ENCODE results near the gene POLD1.
"Not testable (repeated sequence)": the region's sequence is repeated elsewhere in the genome, so short reads cannot be mapped to it uniquely, and the experiment has no call there.

The POLD1 gene

GRCh38 chr19:50435627-50436026 is 51.5 kb downstream of the POLD1 start:
- DNase-seq (ENCODE audit: low read depth): no peak

GRCh38 chr19:50437862-50438449 is 53.8 kb downstream of the POLD1 start:
- DNase-seq (ENCODE audit: low read depth): no peak

- not testable (repeated sequence) for DNase-seq (ENCODE audit: low read depth)
These were observed 55.0 kb downstream of the POLD1 start for GRCh38 chr19:50439130-50439529.

DNA sequence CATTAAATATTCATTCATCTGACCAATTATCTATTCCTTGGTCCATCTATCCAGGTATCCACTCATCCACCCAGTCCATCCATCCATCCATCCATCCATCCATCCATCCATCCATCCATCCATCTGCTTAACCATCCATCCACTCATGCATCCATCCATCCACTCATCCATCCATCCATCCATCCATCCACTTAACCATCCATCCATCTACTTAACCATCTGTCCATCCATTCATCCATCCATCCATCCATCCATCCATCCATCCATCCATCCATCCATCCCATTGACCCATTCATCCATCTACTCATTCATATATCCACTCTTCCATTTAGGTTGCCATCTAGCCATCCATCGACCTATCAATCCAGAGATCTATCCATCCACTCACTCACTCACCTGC is 59.9 kb downstream of the POLD1 start:
- no peak for DNase-seq (ENCODE audit: low read depth)

GRCh38 chr19:50447053-50447452 is 62.9 kb downstream of the POLD1 start:
- no peak for DNase-seq (ENCODE audit: low read depth)

DNA sequence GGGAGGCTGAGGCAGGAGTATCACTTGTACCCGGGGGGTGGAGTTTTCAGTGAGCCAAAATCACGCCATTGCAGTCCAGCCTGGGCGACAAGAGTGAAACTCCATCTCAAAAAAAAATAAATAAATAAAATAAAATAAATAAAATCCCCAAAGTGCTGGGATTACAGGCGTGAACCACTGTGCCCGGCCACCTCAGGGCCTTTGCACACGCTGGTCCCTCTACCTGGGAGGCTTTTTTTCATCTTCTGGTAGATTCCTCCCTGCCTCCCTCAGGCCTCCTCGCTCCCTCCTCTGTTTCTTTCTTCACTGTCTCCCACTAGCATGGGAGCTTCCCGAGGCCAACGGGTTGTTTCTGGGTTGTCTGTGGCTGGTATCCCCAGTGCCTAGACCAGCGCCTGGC is 63.6 kb downstream of the POLD1 start:
- no peak for DNase-seq (ENCODE audit: low read depth)

- DNase-seq (ENCODE audit: low read depth): peak; percentile 9
These were observed 65.2 kb downstream of the POLD1 start for GRCh38 chr19:50449236-50449899.

GRCh38 chr19:50450369-50451222 is 66.4 kb downstream of the POLD1 start:
- no peak for DNase-seq (ENCODE audit: low read depth)

DNA sequence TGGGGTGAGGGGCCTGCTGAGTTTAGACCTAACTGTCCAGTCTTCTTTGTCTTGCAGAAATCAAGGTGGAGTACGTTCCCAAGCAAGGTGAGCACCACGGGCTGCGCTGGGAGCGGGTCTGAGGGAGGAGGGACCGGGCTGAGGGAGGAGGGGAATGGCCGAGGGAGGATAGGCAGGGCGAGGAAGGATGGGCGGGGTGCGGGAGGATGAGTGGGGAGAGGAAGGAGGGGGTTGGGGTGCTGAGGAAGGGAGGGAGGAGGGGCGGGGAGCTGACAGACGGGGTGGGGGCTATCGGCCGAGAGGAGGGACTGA is 67.0 kb downstream of the POLD1 start:
- no peak for DNase-seq (ENCODE audit: low read depth)

DNA sequence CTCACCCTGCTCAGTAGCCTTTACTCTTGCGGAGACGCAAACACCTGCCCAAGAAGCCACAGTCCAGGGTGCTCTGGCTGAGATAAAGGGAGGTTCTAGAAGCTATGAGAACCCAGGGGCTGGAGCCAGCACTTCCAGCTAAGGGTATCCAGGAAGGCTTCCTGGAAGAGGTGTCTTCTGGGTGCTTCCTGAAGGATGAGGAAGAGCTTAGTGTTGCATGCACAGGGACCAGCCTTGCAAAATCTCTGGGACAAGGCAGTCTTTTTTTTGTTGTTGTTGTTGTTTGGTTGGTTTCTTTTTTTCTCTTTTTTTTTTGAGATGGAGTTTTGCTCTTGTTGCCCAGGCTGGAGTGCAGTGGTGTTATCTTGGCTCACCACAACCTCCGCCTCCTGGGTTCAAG is 69.1 kb downstream of the POLD1 start:
- no peak for DNase-seq (ENCODE audit: low read depth)

GRCh38 chr19:50455992-50456391 is 71.8 kb downstream of the POLD1 start:
- no peak for DNase-seq (ENCODE audit: low read depth)

- DNase-seq (ENCODE audit: low read depth): no peak
These were observed 73.2 kb downstream of the POLD1 start for GRCh38 chr19:50457300-50457699.

DNA sequence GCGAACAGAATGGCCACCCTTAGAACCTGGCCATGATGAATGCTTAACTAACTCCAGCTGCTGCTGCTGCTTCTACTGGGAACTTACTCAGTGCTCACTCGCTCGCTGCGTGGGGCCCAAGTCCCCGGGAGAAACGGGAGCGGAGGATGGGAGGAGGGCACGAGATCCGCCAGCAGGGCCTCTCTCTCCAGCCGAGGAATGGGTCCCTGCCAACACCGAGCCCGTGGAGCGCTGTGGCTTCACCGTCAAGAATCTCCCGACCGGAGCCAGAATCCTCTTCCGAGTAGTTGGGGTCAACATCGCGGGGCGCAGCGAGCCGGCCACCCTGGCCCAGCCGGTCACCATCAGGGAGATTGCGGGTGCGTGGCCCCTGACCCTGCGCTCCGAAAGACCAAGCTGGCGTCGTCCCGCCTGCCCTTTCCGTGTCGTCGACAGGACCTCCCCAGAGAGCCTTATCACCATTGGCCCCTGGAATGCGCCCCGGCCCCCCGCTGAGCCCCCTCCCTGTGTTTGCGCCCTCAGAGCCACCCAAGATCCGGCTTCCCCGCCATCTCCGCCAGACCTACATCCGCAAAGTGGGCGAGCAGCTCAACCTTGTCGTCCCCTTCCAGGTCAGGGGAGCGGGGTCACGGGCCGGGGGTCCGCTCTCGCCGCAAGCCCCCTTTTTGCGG is 74.4 kb downstream of the POLD1 start:
- no peak for DNase-seq (ENCODE audit: low read depth)

- no peak for DNase-seq (ENCODE audit: low read depth)
These were observed 74.9 kb downstream of the POLD1 start for GRCh38 chr19:50459067-50459456.

DNA sequence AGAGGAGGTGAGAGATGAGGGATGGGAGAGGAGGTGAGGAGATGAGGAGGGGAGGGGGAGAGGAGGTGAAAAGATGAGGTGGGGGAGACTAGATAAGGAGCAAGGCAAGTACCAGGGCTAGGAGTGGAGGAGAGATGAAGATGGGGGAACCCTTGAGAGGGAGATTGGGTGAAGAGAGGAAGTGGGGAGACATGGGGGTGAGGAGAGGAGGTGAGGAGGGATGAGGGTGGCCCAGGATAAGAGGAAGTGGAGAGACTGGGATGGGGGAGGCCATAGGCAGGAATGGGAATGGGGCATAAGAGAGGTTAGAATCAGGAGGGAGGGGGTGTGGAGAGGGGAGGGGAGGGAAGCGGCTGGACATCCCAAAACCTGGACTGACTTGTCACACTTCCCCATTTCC is 75.5 kb downstream of the POLD1 start:
- no peak for DNase-seq (ENCODE audit: low read depth)

DNA sequence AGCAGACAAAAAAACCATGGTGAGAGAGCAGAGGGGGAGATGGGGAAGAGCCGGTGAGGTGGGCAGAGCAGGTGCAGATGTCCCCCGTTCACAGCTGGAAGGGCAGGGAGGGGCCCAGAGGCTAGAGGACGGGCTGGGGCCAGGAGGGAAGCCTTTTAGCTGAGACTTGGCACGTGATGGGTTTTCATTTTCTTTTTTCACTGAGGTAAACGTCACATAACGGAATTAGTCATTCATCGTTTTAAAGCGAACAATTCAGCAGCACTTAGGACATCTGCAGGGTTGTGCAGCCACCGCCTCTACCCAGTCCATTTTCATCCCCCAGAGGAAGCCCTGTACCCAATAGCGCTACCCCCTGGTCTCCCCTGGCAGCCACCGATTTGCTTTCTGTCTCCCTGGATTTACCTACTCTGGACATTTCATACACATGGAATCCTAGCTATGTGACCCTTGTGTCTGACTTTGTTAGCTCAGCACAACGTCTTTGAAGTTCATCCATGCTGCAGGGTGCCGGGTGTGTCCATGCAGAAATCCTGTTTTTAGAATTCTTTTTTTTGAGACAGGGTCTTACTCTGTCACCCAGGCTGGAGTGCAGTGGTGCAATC is 76.1 kb downstream of the POLD1 start:
- DNase-seq (ENCODE audit: low read depth): peak; percentile 57

GRCh38 chr19:50461066-50461875 is 77.1 kb downstream of the POLD1 start:
- DNase-seq (ENCODE audit: low read depth): peak; percentile 70

GRCh38 chr19:50462970-50463369 is 78.8 kb downstream of the POLD1 start:
- no peak for DNase-seq (ENCODE audit: low read depth)

GRCh38 chr19:50464348-50464747 is 80.2 kb downstream of the POLD1 start:
- DNase-seq (ENCODE audit: low read depth): no peak

DNA sequence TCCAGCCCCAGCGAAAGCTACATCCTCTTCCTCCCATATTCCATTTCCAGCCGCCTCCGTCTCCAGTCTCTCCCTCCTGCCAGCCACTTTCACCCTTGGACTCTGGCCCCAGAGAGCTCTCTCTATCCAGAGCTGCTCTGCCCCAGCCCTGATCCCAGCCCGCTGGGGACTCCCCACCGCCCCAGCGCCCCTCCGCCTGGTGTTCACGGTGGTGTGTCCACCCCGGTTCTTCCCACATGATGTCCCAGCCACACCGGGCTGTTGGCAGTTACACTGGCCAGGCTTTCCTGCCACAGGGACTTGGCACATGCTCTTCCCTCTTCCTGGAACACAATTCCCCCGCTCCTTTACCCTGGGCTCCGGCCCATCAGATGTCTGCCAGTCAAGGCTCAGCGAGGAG is 80.9 kb downstream of the POLD1 start:
- no peak for DNase-seq (ENCODE audit: low read depth)

DNA sequence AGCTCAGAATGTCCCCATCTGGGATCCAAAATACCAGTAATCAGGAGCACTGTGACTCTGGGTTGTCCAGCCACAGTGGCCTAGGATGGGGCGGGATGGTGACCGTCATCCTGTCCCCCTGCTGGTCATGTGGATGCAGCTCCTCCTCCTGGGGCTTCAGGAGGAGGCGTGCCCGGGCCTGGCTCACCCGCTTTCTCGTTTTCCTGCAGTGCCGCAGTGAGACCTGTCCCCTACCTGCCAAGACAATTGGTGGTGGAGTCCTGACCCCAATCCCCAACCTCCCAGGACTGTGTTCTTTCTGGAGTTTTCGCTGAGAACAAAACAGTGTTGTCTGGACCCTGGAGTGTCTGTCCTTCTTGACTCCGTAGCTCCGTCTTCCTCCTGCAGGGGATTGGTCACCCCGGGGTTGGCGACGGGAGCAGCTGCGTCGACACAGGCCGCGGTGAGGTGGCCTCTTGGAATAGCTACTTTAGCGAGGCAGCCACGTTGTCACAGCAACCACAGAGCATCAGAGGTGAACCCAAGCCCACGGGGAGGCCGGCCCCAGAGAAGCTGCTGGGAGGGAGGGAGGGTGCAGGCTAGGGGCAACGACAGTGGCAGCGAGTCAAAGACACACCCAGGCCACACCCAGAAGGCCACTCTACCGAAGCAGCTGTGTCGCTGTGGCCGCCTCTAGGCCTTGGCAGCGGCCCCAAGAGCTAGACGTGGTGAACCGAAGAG is 82.0 kb downstream of the POLD1 start:
- peak; percentile 37 for DNase-seq (ENCODE audit: low read depth)
